HG02759 (cell line): Measurements from ENCODE around the gene RBMS2.
"Not testable (repeated sequence)": the region's sequence is repeated elsewhere in the genome, so short reads cannot be mapped to it uniquely, and the experiment has no call there.

ENCODE experiments used
- ATAC-seq: cut with Tn5 transposase; IDR thresholded peaks from one replicate; pipeline ENCODE4 v1.9.1; 2021; ENCODE audit warnings: mild to moderate bottlenecking, moderate library complexity; ENCODE audit not compliant: unreplicated experiment

The RBMS2 gene

GRCh38 chr12:56521590-56522371, at the start of gene RBMS2:
Gene RBMS2 (plus strand): TSS chr12:56521820. CDS start chr12:56522024, 204 bp downstream.
- ATAC-seq = no peak

- no peak for ATAC-seq
Measured at GRCh38 chr12:56474389-56474788, 47.2 kb upstream of the RBMS2 start.

GRCh38 chr12:56476143-56476542, 45.5 kb upstream of the RBMS2 start:
- ATAC-seq = no peak

- ATAC-seq = no peak
Measured at GRCh38 chr12:56476972-56477432, 44.6 kb upstream of the RBMS2 start.

GRCh38 chr12:56477521-56478225, 43.9 kb upstream of the RBMS2 start:
- no peak for ATAC-seq

GRCh38 chr12:56479625-56480024, 42.0 kb upstream of the RBMS2 start:
- no peak for ATAC-seq

GRCh38 chr12:56484566-56484965, 37.1 kb upstream of the RBMS2 start:
- ATAC-seq = no peak

GRCh38 chr12:56486694-56487093, 34.9 kb upstream of the RBMS2 start:
- no peak for ATAC-seq

GRCh38 chr12:56487448-56488040, 34.1 kb upstream of the RBMS2 start:
- ATAC-seq = peak; percentile 31

GRCh38 chr12:56488041-56488955, 33.3 kb upstream of the RBMS2 start, which contains the start of gene GLS2:
Gene GLS2 (minus strand): TSS chr12:56488161. CDS start chr12:56488118, 43 bp downstream.
- peak; percentile 93 for ATAC-seq

GRCh38 chr12:56490360-56490759, 31.3 kb upstream of the RBMS2 start:
- ATAC-seq = no peak

GRCh38 chr12:56493409-56494105, 28.1 kb upstream of the RBMS2 start:
- ATAC-seq = not testable (repeated sequence)

GRCh38 chr12:56494106-56494415, 27.6 kb upstream of the RBMS2 start:
- ATAC-seq = not testable (repeated sequence)

GRCh38 chr12:56494481-56494880, 27.1 kb upstream of the RBMS2 start:
- not testable (repeated sequence) for ATAC-seq

GRCh38 chr12:56496704-56497103, 24.9 kb upstream of the RBMS2 start:
- ATAC-seq = not testable (repeated sequence)

GRCh38 chr12:56498126-56498902, 23.3 kb upstream of the RBMS2 start:
- not testable (repeated sequence) for ATAC-seq

GRCh38 chr12:56499452-56499851, 22.2 kb upstream of the RBMS2 start:
- not testable (repeated sequence) for ATAC-seq

- ATAC-seq = not testable (repeated sequence)
Measured at GRCh38 chr12:56499879-56500278, 21.7 kb upstream of the RBMS2 start.

GRCh38 chr12:56510786-56511185, 10.8 kb upstream of the RBMS2 start:
- no peak for ATAC-seq
